Nephron (organoid): ENCODE results near the gene MEMO1.
A peak's percentile ranks its signal among the peaks of the same experiment; 100 is the strongest.

Experiments
- H3K27ac Mint-ChIP-seq, 3 experiments: 2 replicates each; pipeline ENCODE4 v1.8.0; 2020; ENCODE audit warnings: mixed read lengths in 3 of 3, mild to moderate bottlenecking in 2 of 3, moderate library complexity in 1 of 3
- H3K27me3 Mint-ChIP-seq: 2 replicates; pipeline ENCODE4 v1.8.0; 2021; ENCODE audit warnings: low read depth, mild to moderate bottlenecking, moderate library complexity, mixed read lengths
- H3K36me3 Mint-ChIP-seq: 2 replicates; pipeline ENCODE4 v1.8.0; 2020; ENCODE audit warnings: low read depth, mixed read lengths
- H3K4me1 Mint-ChIP-seq: 2 replicates; pipeline ENCODE4 v1.8.0; 2020; ENCODE audit warnings: mixed read lengths
- H3K4me3 Mint-ChIP-seq, 3 experiments: 2 replicates each; pipeline ENCODE4 v1.8.0; 2020; ENCODE audit warnings: mild to moderate bottlenecking in 3 of 3, mixed read lengths in 3 of 3, moderate library complexity in 2 of 3
- H3K9me3 Mint-ChIP-seq: 2 replicates; pipeline ENCODE4 v1.8.0; 2020; ENCODE audit warnings: mixed read lengths
- CTCF ChIP-seq, 3 experiments: fragments of 200-600 bp; sonication (generic); IDR thresholded peaks; one replicate each; pipeline ENCODE4 v1.5.0; 2021; ENCODE audit warnings: antibody characterized with exemption in 3 of 3; ENCODE audit not compliant: unreplicated experiment in 3 of 3

MEMO1 gene

GRCh38 chr2:32002406-32002805 is 8.4 kb downstream of the MEMO1 start:
- Mint-ChIP-seq H3K36me3 (peaks cover 8% of the 10 kb centered on the region), H3K4me1 (peaks cover 19% of the 10 kb centered on the region), H3K4me3 (no peak overlapping the region), H3K27me3 (no peaks in the 10 kb centered on the region), H3K27ac (no peak overlapping the region), H3K9me3 (no peaks in the 10 kb centered on the region)
- TF ChIP-seq CTCF (IDR thresholded peaks at IDR 0.05; ENCODE audit: unreplicated experiment in 3 of 3) = no peak

GRCh38 chr2:31999438-31999837 is 11.4 kb downstream of the MEMO1 start:
- TF ChIP-seq CTCF (IDR thresholded peaks at IDR 0.05; ENCODE audit: unreplicated experiment in 3 of 3) = no peak

DNA sequence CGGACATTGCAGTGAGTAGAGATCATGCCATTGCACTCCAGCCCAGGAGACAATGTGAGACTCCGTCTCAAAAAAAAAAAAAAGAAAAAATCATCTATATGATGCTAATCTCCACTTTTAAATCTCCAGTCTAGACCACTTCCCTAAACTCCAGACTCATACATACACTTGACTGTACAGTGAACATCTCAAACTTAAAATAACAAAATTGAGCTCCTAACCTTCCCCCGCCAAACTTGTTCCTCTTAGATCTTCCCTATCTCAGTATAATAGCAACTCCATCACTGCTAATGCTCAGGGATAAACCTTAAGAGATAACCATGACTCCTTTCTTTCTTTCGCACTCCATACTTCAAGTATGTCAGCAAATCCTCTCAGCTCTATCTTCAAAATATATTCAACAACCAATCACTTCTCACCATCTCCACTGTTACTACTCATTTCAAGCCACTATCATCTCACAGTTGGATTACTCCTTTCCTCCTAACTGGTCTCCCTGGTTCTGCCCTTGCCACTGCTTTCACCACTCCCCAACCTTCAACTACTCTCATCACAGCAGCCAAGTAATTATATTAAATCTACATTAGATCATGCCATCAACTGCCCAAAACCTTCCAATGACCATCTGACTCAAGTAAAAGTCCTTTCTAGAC is 12.0 kb downstream of the MEMO1 start:
- TF ChIP-seq CTCF (IDR thresholded peaks at IDR 0.05; ENCODE audit: unreplicated experiment in 3 of 3) = no peak

More at GRCh38 chr2:31999438-31999837, 11.4 kb downstream of the MEMO1 start:
- Mint-ChIP-seq H3K4me1 (no peaks in the 10 kb centered on the region), H3K27me3 (no peaks in the 10 kb centered on the region), H3K4me3 (no peak overlapping the region), H3K9me3 (no peaks in the 10 kb centered on the region), H3K27ac (no peak overlapping the region), H3K36me3 (peaks cover 15% of the 10 kb centered on the region)

DNA sequence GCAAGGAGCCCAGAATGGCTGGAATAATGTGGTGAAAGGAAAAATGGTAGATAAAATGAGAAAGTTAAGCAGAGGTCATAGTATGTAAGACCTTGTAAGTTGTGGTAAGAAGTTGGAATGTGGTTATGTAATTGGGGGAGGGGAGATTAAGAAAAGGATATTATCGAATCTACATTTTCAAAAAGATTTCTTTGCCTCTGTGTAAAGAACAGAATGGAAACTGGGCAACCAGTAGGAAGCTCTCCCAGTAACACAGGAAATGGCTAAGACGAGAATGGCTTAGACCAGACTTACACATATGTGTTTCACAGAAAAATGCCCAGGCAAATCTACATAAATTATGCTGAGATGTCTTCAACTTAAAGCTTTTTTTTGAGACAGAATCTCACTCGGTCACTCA is 13.2 kb downstream of the MEMO1 start:
- H3K36me3 Mint-ChIP-seq = peaks cover 15% of the 10 kb centered on the region
- no peak overlapping the region for H3K27ac Mint-ChIP-seq
- H3K4me1 Mint-ChIP-seq = no peaks in the 10 kb centered on the region
- no peaks in the 10 kb centered on the region for H3K27me3 Mint-ChIP-seq
- H3K4me3 Mint-ChIP-seq = no peak overlapping the region
- H3K9me3 Mint-ChIP-seq = no peaks in the 10 kb centered on the region
- TF ChIP-seq CTCF (IDR thresholded peaks at IDR 0.05; ENCODE audit: unreplicated experiment in 3 of 3) = no peak

More for the DNA sequence above, 12.0 kb downstream of the MEMO1 start:
- Mint-ChIP-seq H3K9me3 (no peaks in the 10 kb centered on the region), H3K4me1 (no peaks in the 10 kb centered on the region), H3K27me3 (no peaks in the 10 kb centered on the region), H3K27ac (no peak overlapping the region), H3K36me3 (peaks cover 15% of the 10 kb centered on the region), H3K4me3 (no peak overlapping the region)

GRCh38 chr2:31996571-31997150 is 14.1 kb downstream of the MEMO1 start:
- Mint-ChIP-seq H3K4me3 (no peak overlapping the region), H3K36me3 (peaks cover 19% of the 10 kb centered on the region), H3K9me3 (no peaks in the 10 kb centered on the region), H3K27ac (no peak overlapping the region), H3K4me1 (peaks cover 5% of the 10 kb centered on the region), H3K27me3 (no peaks in the 10 kb centered on the region)
- no peak for TF ChIP-seq CTCF (IDR thresholded peaks at IDR 0.05; ENCODE audit: unreplicated experiment in 3 of 3)

- TF ChIP-seq CTCF (IDR thresholded peaks at IDR 0.05; ENCODE audit: unreplicated experiment in 3 of 3) = no peak
- H3K27ac Mint-ChIP-seq = peak overlapping the region in 1 of 3 experiments; percentile 4
- no peaks in the 10 kb centered on the region for H3K27me3 Mint-ChIP-seq
- H3K36me3 Mint-ChIP-seq = peaks cover 19% of the 10 kb centered on the region
- H3K9me3 Mint-ChIP-seq = no peaks in the 10 kb centered on the region
- no peak overlapping the region for H3K4me3 Mint-ChIP-seq
- peaks cover 10% of the 10 kb centered on the region for H3K4me1 Mint-ChIP-seq
These were observed 17.9 kb downstream of the MEMO1 start for GRCh38 chr2:31992934-31993333.
